Measurements from ENCODE around the gene ALDH3B1. TPM values are rescaled to one million over a fixed set of nuclear protein-coding genes. Genes with fewer than 3 reads are reported as not detected.

The ALDH3B1 gene
- total RNA-seq, 1 donor from 2014 or later = 42.8 TPM

GRCh38 chr11:67999704-68000103 is 10.4 kb upstream of the ALDH3B1 start:
- DNase-seq (ENCODE audit: low spot score in 2 of 2) = no peak
- Histone ChIP-seq H3K4me1 (peaks cover 0 to 2% of the 10 kb centered on the region in 2 donors), H3K27ac (no peak overlapping the region), H3K27me3 (no peaks in the 10 kb centered on the region), H3K36me3 (peaks cover 0 to 5% of the 10 kb centered on the region in 2 donors), H3K4me3 (no peak overlapping the region), H3K9me3 (no peaks in the 10 kb centered on the region)
- intact Hi-C loops (cut with DNase I) = loop anchor here (10.0 kb wide), 1 partner anchor 205 kb away; no protein-coding TSS in a partner anchor
- TF ChIP-seq, protein P1, sequence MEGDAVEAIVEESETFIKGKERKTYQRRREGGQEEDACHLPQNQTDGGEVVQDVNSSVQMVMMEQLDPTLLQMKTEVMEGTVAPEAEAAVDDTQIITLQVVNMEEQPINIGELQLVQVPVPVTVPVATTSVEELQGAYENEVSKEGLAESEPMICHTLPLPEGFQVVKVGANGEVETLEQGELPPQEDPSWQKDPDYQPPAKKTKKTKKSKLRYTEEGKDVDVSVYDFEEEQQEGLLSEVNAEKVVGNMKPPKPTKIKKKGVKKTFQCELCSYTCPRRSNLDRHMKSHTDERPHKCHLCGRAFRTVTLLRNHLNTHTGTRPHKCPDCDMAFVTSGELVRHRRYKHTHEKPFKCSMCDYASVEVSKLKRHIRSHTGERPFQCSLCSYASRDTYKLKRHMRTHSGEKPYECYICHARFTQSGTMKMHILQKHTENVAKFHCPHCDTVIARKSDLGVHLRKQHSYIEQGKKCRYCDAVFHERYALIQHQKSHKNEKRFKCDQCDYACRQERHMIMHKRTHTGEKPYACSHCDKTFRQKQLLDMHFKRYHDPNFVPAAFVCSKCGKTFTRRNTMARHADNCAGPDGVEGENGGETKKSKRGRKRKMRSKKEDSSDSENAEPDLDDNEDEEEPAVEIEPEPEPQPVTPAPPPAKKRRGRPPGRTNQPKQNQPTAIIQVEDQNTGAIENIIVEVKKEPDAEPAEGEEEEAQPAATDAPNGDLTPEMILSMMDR (IDR thresholded peaks at IDR 0.05) = no peak

DNA sequence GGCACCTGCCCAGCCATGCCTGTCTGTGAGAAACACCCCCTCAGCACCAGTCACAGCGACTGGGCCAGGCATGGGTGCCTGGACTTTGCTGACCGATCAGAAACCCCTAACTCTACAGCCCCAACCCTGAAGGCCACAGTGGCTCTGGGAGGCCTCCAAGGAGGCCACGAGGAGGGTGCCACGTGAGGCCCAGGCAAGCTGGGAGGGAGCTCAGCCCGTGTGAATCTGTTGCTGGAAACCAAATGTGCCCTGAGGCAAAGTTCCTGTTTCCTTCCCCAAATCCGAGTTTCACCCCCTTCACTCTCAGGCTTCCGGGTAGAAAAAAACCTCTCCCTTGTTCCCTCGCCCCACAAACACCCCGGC is 7.6 kb upstream of the ALDH3B1 start:
- TF ChIP-seq, protein P1 (IDR thresholded peaks at IDR 0.05) = no peak
- Histone ChIP-seq H3K36me3 (no peaks in the 10 kb centered on the region), H3K27ac (no peak overlapping the region), H3K9me3 (no peaks in the 10 kb centered on the region), H3K4me3 (peak overlapping the region in 1 of 2 donors; percentile 88), H3K4me1 (peaks cover 0 to 2% of the 10 kb centered on the region in 2 donors), H3K27me3 (no peaks in the 10 kb centered on the region)
- DNase-seq (ENCODE audit: low spot score in 2 of 2) = no peak
- intact Hi-C loops (cut with DNase I) = loop anchor here (10.0 kb wide), 1 partner anchor 202 kb away; no protein-coding TSS in a partner anchor

DNA sequence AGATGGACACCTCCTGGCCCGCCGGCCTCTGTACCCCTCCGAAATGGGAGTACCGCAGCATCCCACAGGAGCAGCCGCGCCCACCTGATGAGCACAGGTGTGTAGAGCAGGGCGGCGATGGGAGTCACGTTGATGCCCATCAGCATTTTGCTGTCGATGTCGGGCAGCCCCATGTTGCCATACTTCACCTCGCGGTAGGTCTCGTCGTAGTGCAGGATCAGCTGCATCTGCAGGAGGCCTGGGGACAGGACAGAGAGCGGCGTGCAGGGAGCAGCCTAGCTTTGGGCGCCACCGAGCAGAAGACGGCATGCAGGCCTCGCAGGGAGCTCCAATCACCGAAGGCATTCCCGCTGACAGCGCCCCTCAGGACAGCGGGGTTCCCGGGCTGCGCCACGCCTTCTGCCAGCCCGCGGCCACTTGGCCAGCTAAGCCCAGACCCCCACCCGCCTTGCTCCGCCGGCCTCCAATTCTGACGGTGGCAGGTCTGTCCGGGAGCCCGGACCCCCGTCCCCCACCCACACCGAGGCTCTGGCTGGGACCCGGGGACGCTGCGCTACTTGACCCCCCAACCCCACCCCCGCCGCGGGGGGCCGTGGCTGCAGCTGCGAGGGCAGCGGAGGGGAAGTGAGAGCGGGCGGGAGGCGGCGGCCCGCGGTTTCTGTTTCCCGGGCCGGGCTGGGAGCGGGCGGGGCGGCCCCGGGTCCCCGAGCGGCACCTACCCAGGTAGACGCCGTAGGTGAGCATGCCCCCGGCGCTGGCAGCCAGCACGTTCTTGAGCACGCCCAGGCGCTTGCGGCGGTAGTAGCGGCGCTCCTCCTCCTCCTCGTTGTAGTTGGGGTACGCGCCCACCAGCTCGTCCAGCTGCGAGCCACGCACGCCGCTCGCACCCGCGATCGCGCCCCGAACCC is 6.9 kb upstream of the ALDH3B1 start:
- peak overlapping the region; percentile 83 to 88 for H3K4me3 ChIP-seq
- H3K4me1 ChIP-seq = peaks cover 0 to 2% of the 10 kb centered on the region in 2 donors
- intact Hi-C loops (cut with DNase I) = loop anchor here (10.0 kb wide), 1 partner anchor 202 kb away; no protein-coding TSS in a partner anchor
- peak overlapping the region; percentile 50 to 63 for H3K27ac ChIP-seq
- TF ChIP-seq, protein P1 (IDR thresholded peaks at IDR 0.05) = no peak
- no peaks in the 10 kb centered on the region for H3K9me3 ChIP-seq
- H3K27me3 ChIP-seq = no peaks in the 10 kb centered on the region
- no peak for DNase-seq (ENCODE audit: low spot score in 2 of 2)
- no peaks in the 10 kb centered on the region for H3K36me3 ChIP-seq

GRCh38 chr11:68003846-68004550 is 6.1 kb upstream of the ALDH3B1 start, which contains the start of gene UNC93B1:
Gene UNC93B1 (minus strand): TSS chr11:68004097. CDS start chr11:68004043, 54 bp downstream.
- Histone ChIP-seq H3K27ac (peak within 1 kb of the TSS; percentile 50 to 63), H3K4me3 (peak within 1 kb of the TSS; percentile 83 to 88), H3K27me3 (no peaks in the 10 kb centered on the region), H3K9me3 (no peaks in the 10 kb centered on the region), H3K4me1 (peaks cover 0 to 2% of the 10 kb centered on the region in 2 donors), H3K36me3 (no peaks in the 10 kb centered on the region)
- intact Hi-C loops (cut with DNase I) = loop anchor here (2.0 to 10.0 kb wide), 2 partner anchors 37 to 201 kb away; no protein-coding TSS in a partner anchor
- TF ChIP-seq, protein P1 (IDR thresholded peaks at IDR 0.05) = no peak
- peak; percentile 63 to 94 for DNase-seq (ENCODE audit: low spot score in 2 of 2)

DNA sequence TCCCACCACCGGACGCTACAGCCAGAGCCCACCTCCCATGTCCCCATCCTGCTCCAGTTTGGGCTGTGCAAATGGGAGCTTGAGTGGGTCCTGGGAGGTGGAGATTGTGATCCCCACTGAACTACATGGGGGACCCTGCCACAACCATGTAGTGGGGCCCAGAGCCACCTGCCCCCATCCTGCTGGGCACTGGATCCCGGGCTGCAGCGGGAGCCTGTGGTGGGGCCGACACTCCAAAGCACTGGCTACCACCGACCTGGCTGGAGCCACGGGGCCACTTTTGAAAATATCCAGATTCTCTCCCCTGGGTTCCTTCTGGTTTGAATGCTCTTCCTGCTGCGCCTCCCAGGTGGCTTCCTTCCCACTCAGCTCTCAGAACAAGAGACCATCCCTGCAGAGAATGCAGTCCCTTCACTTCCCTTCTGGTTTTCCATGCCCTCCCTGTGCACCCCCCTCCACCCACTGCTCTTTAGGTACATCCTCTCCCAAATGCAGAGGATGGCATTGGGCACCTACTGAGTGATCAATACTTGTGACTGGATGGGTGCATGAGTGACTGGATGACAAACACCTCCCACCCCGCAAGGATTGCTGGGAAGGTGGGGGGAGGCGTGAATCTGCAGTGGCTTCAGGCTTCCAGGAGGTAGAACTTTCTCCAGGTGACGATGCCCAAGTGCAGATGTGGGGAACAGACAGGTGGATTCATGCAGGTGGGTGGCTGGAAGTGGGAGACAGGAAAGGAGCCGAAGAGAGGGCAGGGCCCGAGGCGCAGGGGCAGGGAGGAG is 5.4 kb upstream of the ALDH3B1 start:
- no peaks in the 10 kb centered on the region for H3K36me3 ChIP-seq
- intact Hi-C loops (cut with DNase I) = loop anchor here (2.0 to 10.0 kb wide), 2 partner anchors 36 to 200 kb away; no protein-coding TSS in a partner anchor
- DNase-seq (ENCODE audit: low spot score in 2 of 2) = no peak
- H3K27ac ChIP-seq = no peak overlapping the region
- peaks cover 1 to 7% of the 10 kb centered on the region in 2 donors for H3K4me1 ChIP-seq
- H3K4me3 ChIP-seq = peak overlapping the region in 1 of 2 donors; percentile 88
- TF ChIP-seq, protein P1 (IDR thresholded peaks at IDR 0.05) = no peak
- no peaks in the 10 kb centered on the region for H3K27me3 ChIP-seq
- H3K9me3 ChIP-seq = no peaks in the 10 kb centered on the region
